HG03135 (cell line): Measurements from ENCODE around the gene ARNT2.

ENCODE experiments used
- ATAC-seq: cut with Tn5 transposase; IDR thresholded peaks from one replicate; pipeline ENCODE4 v1.9.1; 2021; ENCODE audit warnings: mild to moderate bottlenecking, moderate library complexity; ENCODE audit not compliant: unreplicated experiment

Gene ARNT2

DNA sequence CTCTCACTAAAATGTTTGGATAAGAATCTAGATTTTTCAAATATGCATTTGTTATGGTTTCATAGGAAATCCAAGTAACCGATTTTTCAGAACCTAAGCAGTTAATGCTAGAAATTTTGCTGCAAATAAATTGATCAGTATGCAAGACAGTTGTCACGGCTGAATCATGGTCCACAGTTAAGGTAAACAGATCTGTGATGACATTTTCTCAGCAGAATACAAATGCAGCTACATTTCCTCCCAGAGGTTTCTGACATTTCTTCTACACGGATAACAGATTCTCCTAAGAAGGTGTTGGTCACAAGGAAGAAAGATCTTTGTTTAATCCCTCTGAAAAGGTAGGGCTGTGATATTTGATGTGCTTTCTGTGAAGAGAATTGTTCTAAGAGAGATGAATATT lies 36.9 kb downstream of the ARNT2 start:
- ATAC-seq, result no peak

DNA sequence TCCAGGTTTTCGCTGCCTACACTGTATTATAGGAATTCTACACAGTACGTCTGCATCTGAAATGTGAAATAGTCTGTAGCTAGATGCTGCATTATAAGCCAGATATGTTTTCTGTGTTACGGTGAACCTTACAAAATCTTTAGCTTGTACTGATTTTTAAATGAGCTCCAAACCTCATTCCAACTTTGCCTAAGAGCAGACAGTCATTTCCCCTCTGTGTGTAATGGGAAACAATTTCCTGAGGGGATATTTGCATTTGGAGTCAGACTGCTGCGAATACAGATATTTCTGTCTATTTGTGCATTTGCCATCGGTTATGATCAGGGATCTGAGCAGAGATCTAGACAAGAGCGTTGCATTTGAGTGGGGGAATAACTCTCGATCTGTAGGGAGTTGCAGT lies 37.5 kb downstream of the ARNT2 start:
- ATAC-seq, result no peak

DNA sequence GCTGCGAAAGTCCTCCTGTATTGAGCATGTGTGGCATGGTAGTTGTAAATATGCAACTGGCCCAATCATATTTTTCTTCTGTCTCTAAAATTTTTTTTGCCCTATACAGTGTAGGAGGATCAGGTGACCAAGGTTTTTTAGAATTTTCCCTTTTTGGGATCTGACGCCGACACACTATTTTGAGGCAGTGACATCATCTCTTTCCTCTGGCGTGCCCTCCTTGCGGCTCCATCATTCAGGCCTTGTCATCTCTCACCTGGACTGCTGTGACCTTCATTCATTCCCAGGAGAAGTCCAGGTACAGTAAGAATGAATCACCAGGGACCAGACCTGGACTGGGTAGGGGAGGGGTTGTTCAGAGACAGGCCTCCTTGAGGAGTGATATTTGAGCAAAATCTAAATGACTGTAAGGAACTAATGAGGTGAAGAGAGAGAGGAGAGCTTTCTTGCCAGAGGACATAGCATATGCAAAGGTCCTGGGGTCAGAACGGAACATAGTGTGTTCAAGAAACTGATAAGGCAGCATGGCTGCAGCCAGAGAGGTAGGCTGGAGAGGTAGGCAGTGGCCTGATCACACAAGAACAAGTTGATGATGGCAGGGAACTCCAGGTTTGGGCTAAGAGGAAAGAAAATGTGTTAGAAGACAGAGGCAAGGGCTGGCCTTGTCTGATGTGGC lies 38.7 kb downstream of the ARNT2 start:
- ATAC-seq, result no peak

DNA sequence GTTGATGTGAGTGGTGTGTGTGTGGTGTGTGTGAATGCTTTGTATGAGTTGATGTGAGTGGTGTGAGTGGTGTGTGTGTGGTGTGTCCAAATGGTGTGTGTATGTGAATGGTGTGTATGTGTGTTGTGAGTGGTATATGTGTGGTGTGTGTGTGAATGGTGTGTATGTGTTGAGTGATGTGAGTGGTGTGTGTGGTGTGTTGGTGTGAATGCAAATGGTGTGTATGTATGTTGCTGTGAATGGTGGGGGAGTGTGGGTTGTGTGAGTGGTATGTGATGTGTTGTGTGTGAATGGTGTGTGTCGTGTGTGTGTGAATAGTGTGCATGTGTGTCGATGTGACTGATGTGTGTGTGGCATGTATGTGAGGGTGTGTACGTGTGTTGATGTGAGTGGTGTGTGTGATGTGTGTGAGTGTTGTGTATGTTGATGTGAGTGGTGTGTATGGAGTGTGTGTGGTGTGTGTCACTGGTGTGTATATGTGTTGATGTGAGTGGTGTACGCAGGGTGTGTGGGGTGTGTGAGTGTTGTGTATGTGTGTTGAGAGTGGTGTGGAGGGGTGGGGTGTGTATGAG lies 40.6 kb downstream of the ARNT2 start:
- no peak for ATAC-seq

DNA sequence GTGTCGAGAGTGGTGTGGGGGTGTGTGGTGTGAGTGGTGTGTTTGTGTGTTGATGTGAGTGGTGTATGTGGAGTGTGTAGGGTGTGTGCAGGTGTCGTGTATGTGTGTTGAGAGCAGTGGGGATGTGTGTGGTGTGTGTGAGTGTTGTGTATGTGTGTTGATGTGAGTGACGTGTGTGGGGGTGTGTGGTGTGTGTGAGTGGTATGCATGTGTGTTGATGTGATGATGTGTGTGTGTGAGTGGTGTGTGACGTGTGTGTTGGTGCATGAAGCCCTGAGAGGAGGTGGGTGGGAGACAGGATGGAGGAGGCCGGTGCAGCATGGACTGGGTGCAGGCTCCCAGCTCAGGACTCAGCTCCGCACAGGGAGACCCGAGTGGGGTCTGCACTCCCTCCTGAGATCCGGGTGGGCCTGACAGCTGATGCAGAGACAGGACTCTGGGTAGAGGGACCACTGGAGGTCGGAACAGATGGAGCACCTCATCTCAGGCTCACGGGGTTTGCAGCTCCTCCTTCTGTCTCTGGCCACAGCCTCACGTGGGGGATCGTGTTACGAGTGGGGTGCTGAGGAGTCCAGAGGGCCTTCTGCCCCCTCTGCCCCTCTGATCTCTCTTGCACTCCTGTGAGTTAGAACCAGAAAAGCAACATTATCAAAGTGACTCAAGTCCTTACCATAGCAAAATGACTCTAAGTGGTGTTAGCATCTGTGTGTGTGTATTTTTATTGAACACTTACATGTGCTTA lies 41.3 kb downstream of the ARNT2 start:
- no peak for ATAC-seq

DNA sequence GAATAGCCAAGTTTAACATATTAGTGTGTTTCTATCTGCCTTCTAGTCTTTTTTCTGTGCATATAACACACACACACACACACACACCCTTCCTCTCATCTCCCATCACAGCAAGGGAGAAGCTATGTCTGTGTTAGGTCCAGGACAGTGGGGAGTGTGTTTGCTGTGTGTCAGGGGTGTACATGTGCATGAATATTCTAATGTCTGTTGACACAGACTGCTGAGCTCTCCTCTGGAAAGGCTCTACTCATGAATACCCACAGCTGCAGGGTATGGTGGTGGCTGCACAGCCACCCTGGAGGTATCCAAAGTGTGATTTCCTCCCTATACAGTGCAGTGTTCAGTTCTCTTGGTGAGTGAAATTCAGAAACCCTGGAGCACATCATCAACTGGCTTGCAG lies 42.9 kb downstream of the ARNT2 start:
- no peak for ATAC-seq

DNA sequence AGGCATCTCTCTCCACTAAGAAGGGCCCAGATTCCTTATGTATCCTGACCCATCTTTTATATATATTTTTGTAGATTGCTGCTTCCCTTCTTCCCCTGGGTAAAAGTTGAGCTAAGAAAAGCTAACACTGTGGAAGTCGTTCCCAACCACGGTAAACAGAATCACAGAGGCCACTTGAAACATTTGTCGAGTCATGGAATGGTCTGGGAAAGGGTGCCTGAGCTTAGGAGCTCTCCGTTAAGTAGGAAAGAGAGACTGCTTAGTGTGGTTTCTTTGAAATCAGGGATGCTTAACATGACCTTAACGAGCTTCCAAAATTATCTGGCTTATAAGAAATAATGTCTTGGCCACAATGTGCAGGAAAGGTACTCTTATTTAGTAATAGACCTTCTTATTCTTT lies 45.6 kb downstream of the ARNT2 start:
- ATAC-seq, result no peak

DNA sequence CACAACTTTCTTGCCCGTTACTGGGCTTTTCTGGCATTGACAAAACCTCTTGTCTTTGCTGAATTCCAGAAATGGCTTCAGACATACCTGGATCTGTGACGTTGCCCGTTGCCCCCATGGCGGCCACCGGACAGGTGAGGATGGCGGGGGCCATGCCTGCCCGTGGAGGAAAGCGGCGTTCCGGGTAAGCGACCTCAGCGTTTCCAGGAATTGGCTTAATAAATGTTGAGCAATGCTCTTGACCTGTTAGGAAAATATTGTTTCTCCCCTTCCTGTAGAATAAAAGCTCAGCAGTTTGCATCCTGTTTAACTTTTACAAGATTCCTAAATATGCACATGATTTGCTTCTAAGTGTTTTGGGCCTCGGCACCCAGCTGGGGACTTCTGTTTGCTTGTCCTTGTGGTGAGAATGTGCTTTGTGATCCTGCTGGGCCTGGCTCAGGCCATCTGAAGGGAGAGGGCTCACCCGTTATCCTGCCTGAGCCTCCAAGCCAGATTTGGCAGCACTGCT lies 46.7 kb downstream of the ARNT2 start:
- ATAC-seq, result no peak

DNA sequence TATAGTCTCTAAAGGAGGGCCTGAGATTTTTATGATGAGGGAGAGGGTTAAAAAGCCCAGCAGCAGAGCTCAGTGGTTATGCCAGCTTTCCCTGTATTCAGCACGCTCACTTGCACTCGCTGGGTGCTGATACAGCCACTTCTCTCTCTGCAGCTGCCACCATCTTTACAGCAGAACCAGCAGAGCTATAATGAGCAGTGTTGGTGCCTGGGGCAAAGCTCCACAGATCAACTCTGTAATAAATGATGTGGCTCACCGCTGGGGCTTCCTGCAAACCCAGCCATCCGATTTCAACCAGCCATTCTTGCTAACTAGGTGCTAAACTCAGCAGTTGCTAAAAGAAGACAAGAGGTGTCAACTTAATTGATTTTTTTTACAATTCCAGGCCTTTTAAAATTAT lies 48.0 kb downstream of the ARNT2 start:
- no peak for ATAC-seq

DNA sequence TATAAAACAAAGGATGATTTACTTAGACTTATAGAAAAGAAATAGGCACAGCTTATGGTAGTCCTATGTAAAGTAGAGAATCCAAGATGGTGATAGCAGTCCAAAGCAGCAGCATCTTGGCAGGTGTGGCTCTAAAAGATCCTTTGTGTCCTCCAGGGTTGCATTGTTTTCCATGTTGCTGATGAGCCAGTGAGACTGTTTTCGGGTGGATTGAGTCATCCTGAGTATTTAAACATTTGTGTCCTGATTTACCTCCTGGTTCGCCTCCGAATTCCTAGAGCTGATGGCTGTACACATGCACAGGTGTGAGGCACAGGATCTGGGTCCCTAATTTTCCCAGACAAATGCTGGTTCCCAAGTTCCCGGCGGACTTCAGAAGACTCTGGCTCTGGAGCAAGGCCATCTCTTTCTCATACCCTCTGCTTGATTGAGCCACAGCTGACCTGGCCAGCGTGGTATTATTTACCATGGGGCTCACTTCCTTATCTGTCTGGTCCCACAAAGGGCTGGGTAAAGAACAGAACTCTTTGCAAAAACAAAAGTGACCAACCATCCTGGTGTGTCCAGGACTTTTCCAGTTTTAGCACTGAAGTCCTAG lies 51.0 kb downstream of the ARNT2 start:
- ATAC-seq, result no peak

DNA sequence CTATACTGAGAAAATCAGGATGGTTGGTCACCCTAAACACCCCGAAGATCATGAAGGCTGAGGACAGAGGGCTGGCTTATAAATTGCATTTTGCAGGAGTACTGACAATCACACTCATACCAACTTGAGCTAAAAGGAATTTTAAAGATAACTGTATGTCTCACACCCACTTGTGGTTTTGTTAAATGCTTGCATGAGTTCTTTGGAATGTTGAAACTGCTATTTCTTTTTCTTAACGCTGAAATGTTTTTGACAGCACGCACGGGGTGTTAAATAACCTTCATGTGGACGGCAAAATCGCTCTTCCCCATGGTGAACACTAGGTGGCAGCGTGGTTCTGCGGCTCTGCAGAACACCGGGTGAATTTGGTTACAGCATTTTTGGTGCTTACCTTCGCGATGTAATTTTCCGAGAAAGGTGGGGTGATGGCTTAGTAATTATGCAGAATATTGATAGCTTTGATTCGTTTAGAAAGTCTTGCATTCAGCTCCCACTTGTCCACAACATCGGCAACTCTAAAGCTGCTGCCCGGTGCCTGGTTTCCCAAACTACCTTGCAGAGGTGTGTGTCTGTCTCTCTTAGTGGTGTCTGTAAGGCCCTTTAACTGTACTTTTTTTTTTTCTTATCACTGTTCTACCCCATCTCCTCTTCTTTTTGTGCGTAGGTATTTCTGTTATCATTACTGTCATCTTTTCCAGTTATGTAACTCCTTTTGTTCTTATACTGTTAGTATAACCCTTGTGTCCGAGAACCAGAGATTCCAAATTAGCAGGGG lies 51.7 kb downstream of the ARNT2 start:
- ATAC-seq, result peak; percentile 71

DNA sequence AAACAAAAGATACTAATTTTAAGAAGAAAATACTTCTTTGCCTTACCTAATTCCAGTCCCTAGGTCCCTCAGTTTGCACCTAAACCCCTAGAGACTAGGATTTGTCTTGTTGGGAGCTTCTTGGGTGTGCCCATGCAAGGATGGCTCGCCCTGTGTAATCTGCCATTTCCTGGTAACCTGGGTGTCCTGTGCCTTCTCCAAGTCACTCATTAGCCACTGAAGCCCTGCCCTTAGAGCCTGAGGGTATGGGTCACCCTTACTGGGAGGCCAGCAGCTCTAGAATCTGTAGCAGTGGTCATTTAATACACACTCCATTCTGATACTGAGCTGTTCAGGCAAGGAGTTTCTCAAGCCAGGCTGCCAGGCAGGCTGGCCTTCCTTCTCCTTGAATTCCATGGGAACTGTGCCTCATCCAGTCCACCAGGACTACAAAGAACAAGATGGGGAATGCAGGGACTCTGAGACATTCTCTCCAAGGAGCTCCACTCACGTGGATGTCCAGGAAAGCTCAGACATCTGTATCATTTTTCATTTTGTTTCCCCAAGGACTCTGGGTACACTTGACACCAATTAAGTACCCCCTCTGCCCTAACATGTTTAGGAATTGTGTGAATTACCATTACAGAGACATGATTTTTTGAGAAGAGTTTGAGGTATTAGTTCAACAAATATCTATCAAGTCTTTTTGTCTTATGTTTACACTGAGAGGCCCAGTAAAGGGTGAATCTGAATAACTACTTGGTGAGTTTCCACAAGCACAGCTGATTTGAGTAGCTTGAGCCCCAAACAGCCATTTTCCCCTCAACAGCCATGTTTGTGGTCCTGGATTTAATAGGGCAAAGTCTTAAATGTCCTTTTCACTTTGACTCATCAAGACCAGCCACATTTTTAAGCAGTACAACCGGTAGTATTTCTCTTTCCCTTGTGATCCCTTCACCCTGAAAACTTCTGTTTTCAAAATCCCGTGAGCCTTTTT lies 52.6 kb downstream of the ARNT2 start:
- no peak for ATAC-seq

DNA sequence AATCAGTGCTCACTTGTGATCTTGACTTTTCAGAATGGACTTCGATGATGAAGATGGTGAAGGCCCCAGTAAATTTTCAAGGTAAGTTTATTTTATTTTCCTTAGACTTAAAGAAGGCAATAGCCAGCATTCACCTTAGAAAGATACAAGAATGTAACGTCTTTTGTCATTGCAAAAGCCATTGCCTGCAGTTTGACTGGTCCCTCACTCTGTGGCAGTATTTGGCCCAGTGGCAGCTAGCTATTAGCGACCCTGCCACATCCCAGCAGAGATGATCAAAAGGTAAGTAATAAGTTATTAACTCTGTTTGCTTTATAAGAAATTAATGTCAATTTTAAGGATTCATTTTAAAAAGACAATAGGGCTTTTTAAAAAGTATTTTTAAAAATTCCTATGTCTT lies 53.7 kb downstream of the ARNT2 start:
- ATAC-seq, result no peak

DNA sequence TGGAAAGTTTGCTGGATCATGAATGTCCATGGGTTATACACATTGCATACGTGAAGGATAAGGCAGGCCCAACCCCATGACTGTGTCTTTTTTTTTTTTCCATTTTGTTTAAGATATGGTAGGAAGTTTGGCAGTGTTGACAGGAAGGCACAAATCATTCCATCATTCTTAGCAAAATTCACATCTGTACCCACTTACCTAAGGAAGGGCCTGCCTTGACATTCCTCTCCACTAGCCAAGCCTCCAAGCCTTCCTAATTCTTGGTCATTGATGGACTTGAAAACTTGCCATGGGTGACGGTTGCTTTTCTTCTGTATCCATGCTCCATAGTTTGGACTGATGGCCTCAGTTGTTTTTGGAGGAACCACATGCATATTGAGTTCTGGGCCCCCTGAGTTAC lies 54.4 kb downstream of the ARNT2 start:
- no peak for ATAC-seq

DNA sequence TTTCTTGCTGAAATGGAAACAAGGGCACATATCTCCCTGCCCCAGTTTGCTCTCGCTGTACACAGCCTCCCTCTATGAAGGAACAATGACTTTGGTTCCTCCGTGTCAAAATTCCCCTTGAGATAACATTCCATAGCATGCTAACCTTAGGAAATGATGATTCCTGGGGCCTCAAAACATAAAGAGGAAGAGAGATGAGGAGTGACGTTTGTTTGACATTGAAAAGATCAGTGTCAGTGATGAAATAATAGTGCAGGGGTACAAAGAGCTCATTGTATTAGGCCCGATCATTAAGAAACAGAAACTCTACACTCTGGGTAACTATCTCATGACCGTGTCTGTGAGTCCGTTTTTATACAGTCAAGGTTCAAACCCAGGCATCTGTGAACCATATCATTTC lies 55.2 kb downstream of the ARNT2 start:
- no peak for ATAC-seq

DNA sequence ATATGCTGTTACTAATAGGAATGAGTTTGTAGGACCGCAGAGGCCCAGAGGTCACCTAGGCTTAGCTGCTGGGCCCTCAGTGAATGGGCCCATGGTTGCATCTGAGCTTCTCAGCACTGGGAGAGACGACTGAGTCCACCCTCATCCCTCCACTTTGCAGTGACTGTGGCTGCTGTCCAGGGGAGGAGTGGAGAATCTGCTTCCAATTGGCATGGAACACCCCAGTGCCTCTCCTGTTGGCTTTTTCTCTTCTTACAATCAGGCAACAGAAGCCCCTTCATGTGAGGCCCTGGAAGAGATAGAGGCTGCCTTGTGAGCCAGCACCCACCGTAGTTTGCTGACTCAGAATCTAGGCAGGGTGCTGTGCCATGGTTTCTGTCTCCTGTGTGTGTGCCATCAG lies 55.6 kb downstream of the ARNT2 start:
- ATAC-seq, result no peak

DNA sequence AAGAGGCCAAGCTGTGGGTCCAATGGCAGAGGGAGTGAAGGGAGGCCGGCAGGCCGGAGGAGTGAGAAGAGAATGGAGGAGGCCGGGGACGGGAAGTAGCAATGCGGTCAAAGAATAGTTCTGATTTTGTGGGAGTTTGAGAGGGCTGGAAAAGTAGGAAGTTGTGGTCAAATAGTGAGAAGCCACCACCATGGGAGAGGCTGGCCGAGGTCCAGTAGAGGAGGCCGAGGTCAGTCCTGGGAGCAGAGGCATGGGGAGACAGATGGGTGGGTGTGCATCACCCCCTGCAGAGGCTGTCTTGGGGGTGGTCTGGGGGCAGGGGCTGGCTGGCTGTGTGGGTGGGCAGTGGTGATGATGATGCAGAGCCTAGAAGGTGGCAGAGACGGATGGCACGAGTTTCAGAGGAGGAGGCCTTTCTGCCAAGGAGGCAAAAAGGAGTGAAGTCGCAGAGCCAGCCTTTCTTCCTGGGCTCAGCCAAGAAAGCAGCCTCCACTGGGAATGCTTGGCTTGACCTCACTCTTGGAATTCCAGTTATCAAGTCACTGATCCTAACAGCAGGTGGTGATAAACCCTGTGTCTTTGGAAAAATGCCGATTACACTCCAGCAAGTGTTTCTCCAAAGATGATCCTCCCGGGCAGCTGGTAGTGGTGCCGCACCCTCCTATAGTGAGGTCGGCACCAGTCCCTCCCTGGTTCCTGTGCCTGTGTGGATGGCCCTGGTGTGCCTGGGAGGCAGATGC lies 57.3 kb downstream of the ARNT2 start:
- no peak for ATAC-seq

DNA sequence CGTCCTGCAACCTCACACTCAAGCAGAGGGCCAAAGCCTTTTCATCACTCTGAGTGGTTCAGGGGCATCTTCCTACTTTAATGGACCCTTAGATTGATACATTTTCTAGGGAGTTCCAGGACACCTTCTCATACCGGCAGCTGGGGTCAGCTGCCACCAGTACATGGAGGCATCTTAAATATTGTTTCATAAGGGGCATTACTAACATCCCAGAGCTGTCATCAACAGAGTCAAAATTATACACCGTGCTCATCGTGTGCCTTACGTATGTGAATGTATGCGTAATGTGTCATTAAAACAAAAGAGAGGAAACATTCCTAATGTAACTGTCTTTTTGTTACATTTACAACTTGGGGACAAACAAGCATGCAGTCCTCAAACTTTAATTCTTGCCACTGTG lies 57.9 kb downstream of the ARNT2 start:
- ATAC-seq, result no peak

DNA sequence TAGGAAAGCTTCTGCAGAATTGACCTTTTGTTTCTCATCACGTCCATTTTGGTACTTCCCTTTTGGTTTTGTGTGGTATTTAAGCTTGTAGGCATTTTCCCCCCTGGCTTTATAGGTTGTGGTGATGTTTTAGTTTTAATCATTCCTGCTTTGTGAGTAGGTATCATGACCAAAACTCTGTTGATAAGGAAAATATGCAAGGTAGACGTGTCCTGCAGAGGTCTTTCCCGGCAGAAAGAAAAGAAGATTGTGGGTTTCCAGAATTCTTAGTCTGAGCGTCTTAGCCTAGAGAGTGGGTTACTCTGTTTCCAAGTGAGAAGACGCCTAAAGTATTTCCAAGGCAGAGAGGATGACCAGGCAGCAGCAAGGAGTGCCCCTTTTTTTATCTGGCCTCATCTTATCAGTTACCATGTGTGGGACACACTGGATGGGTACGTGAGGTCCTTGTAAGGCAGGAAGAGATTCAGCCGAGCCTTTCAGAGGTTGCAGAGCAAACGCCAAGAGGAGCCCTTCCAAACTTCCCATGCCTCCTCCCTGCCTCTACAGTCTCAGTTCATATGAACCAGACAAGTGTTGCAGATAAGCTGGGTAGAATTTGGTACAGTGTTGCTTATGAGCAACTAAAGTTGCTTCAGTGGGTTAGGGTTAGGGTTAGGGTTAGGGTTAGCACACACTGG lies 58.8 kb downstream of the ARNT2 start:
- ATAC-seq, result no peak
